Measurements from ENCODE around the gene NELFCD.
A peak's percentile ranks its signal among the peaks of the same experiment; 100 is the strongest.

Gene NELFCD

DNA sequence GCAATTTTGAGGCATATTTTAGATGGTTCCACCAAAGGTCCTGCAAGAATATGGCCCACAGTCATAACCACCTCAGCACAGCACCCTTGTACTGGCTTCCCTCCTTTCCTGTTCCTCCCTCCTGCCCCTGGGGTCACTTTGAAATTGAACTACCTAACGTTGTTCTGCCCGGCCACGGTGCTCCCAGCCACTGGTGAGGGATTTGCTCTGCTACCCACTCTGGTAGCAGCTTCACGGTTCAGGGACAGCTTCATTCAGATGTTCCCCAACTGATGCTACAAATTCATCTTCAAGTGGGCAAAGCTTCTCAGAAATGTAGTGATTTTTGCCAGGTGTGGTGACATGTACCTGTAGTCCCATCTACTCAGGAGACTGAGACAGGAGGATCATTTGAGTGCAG, 7.9 kb upstream of the NELFCD start:
- no peak overlapping the region for H3K27ac ChIP-seq
- TF ChIP-seq, protein P1, sequence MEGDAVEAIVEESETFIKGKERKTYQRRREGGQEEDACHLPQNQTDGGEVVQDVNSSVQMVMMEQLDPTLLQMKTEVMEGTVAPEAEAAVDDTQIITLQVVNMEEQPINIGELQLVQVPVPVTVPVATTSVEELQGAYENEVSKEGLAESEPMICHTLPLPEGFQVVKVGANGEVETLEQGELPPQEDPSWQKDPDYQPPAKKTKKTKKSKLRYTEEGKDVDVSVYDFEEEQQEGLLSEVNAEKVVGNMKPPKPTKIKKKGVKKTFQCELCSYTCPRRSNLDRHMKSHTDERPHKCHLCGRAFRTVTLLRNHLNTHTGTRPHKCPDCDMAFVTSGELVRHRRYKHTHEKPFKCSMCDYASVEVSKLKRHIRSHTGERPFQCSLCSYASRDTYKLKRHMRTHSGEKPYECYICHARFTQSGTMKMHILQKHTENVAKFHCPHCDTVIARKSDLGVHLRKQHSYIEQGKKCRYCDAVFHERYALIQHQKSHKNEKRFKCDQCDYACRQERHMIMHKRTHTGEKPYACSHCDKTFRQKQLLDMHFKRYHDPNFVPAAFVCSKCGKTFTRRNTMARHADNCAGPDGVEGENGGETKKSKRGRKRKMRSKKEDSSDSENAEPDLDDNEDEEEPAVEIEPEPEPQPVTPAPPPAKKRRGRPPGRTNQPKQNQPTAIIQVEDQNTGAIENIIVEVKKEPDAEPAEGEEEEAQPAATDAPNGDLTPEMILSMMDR (IDR thresholded peaks at IDR 0.05) = no peak
- TF ChIP-seq ZFX (IDR thresholded peaks at IDR 0.05; ENCODE audit: borderline replicate concordance) = no peak

DNA sequence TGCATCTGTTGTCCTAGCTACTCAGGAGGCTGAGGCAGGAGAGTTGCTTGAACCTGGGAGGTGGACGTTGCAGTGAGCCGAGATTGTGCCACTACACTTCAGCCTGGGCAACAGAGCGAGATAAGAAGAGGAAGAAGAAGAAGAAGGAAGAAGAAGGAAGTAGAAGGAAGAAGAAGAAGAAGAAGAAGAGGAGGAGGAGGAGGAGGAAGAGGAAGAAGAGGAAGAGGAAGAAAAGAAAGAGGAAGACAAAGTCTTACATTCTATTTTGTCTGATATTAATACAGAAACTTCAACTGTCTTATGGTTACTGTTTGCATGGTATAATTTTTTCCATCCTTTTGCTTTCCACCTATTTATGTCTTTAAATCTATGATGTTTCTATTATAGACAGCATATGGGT, 7.2 kb upstream of the NELFCD start:
- TF ChIP-seq, protein P1 (IDR thresholded peaks at IDR 0.05) = no peak
- no peak for TF ChIP-seq ZFX (IDR thresholded peaks at IDR 0.05; ENCODE audit: borderline replicate concordance)

DNA sequence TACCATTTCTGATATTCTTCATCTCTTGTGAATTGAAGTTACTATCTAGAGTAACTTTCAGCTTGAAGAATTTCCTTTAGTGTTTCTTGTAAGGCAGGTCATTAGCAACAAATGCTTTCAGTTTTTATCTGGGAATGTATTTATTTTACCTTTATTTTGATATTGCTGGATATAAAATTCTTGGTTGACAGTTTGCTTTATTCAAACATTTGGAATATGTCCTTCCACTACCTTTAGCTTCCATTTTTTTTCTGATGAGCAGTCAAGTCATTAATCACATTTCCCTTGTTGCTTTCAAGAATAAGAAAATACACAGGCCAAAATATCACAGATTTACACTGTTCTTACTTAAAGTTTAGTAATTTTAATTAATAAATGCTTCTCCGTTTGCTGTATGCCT, 5.7 kb upstream of the NELFCD start:
- no peak for TF ChIP-seq ZFX (IDR thresholded peaks at IDR 0.05; ENCODE audit: borderline replicate concordance)
- TF ChIP-seq, protein P1 (IDR thresholded peaks at IDR 0.05) = no peak
- H3K27ac ChIP-seq = no peak overlapping the region

More for the DNA sequence above, 7.2 kb upstream of the NELFCD start:
- no peak overlapping the region for H3K27ac ChIP-seq

DNA sequence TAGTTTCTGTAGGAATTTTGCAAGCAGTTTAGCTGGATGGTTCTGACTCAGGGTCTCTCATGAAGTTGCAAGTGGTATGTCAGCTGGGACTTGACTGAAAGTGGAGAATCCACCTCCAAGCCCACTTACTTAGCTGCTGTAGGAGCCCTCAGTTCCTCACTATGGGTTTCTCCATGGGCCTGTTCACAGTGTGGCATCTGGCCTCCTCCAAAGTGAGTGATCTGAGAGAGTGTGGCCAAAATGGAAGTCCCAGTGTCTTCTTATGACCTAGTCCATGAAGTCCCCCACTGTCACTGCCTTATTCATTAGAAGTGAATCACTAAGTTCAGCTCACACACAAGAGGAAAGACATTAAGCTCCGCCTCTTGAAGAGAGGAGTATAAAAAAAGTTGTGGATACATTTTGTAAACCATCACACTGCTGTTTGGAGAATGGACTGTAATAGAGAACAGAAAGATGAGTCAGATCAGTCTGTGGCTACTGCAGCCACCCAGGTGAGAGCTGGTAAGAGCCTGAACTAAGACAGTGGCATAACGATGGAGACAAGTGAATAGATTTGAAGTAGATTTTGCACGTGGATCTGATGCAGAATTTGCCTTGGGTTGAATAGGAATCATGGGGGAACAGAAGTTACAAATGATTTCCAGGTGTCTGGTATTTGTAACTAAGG, 4.9 kb upstream of the NELFCD start:
- no peak for TF ChIP-seq ZFX (IDR thresholded peaks at IDR 0.05; ENCODE audit: borderline replicate concordance)
- TF ChIP-seq, protein P1 (IDR thresholded peaks at IDR 0.05) = no peak
- no peak overlapping the region for H3K27ac ChIP-seq

DNA sequence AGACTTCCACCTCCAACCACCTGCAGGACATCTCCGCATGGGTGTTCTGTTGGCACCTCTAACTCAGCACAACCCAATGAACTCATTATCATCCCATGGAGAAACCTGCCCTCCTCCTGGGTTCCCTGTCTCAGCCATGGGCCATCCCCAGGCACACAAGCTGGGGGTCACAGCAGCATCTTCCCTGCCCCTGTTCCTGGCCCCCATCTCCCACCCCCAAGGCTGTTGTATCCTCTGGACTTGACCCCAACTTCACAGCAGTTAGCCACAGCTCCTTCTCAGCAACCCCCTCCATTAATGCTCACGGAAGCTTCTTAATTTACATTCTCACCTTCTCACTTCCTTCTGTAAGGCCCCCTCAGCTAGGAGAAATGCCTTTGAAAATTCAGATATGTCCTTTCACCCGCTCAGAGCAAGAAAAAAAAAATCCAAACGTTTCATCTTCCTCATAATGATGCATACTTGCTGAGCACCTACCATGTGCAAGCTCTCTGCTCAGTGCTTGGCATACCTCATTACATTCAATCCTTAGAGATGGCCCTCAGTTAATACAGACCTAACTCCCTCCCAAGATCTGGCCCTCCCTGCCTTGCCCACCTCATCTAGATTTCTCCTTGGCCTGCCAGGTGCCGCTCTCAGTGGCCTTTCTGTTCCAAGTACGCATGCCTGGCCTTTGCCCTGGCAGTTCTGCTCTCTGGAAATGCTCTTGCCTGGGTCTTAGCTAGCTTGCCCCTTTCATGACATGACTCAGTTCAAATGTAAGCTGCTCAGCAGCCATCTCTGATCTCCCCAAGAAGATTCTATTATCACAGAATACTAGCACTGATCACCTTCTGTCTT, 2.5 kb upstream of the NELFCD start:
- no peak overlapping the region for H3K27ac ChIP-seq
- TF ChIP-seq, protein P1 (IDR thresholded peaks at IDR 0.05) = no peak
- no peak for TF ChIP-seq ZFX (IDR thresholded peaks at IDR 0.05; ENCODE audit: borderline replicate concordance)

DNA sequence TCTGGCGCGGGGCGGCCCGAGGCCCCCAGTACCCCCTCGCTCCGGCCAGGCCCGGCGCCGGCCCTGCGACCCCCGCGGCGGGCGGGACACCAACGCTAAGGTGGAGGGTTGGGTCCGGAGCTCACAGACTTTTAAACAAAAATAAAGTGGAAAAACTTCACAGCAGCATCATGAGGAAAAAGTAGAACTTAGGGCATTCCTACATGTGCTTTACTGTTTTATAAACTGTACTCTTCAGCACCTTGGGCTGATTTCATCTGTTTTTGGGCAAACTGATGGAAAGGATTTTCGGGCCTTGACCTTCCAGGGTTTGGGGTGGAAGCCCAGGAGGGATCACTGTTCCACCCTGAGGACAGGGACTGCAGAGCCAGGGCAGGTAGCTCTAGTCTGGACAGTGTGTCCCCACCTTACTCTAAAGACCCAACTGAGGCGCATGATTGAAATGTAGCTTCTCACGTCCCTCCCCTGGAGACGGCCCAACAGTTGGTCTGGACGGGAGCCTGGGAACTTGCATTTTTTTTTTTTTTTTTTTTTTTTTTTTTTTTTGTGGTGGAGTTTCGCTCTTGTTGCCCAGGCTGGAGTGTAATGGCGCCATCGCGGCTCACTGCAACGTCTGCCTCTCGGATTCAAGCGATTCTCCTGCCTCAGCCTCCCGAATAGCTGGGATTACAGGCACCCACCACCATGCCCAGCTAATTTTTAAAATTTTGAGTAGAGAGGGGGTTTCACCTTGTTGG, 740 bp downstream of the NELFCD start:
- TF ChIP-seq ZFX (IDR thresholded peaks at IDR 0.05; ENCODE audit: borderline replicate concordance) = no peak
- TF ChIP-seq, protein P1 (IDR thresholded peaks at IDR 0.05) = no peak
- peak overlapping the region; percentile 76 for H3K27ac ChIP-seq

Measured in 22Rv1 (cell line).